Measurements from ENCODE around the gene GLRX3. TPM values are rescaled to one million over a fixed set of nuclear protein-coding genes. Genes with fewer than 3 reads are reported as not detected.

Gene GLRX3
- total RNA-seq, 1 experiment from 2014 or later = 142 TPM

DNA sequence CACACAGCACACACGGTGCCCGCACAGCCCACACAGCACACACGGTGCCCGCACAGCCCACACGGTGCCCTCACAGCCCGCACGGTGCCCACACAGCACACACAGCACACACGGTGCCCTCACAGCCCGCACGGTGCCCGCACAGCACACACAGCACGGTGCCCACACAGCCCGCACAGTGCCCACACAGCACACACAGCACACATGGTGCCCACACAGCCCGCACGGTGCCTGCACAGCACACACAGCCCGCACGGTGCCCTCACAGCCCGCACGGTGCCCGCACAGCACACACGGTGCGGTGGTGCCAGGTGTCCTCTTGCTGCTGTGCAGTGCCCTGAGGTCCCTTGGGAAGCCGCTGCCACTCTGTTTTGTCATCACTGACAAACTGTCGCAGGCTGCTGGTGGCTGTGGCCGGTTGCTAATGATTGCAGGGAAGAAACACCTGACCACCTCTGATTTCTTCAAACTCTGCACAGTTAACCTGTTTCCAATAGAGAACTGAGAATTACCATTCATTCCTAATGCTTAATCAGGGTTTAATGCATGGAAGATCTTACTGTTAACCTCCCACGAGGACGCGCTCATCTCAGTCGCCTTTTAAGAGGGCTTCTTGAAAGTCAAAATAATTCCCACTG lies 66.9 kb downstream of the GLRX3 start:
- ATAC-seq = no peak

DNA sequence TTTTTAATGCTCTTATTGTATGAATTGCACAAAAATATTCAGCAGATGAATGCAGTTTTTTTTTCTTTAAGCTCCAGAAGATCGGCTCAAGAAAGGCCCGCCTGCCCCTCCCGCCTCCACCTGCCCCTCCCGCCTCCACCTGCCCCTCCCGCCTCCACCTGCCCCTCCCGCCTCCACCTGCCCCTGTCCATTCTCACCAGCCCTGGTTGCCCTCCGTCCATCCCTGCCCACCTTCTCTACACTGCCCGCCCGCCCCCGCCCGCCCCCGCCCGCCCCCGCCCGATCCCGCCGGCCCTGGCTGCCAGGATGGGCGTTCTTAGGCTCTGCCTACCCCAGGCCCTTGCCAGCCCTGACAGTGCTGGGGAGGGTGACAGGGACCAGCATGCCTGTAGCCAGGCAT lies 67.4 kb downstream of the GLRX3 start:
- no peak overlapping the region for H3K4me3 Mint-ChIP-seq
- no peaks in the 10 kb centered on the region for H3K4me1 Mint-ChIP-seq
- H3K27me3 Mint-ChIP-seq (ENCODE audit: low read depth) = no peaks in the 10 kb centered on the region; the same call in 1 of the 2 replicates
- H3K9me3 Mint-ChIP-seq = peaks cover 29% of the 10 kb centered on the region
- ATAC-seq (no peak), DNase-seq (ENCODE audit: low spot score) (no peak)
- ChIA-PET POLR2A (no interaction called here), CTCF (no interaction called here)
- H3K27ac Mint-ChIP-seq = no peak overlapping the region
- peaks cover 14% of the 10 kb centered on the region for H3K36me3 Mint-ChIP-seq
- TF ChIP-seq ATF3 (CRISPR knock-in tag; conservative IDR thresholded peaks at IDR 0.05) (no peak), USF1 (CRISPR knock-in tag; IDR thresholded peaks at IDR 0.05) (no peak), GABPB1 (CRISPR knock-in tag; IDR thresholded peaks at IDR 0.05) (no peak), NFYB (CRISPR knock-in tag; conservative IDR thresholded peaks at IDR 0.05; ENCODE audit: low read depth) (no peak), TEAD1 (CRISPR knock-in tag; IDR thresholded peaks at IDR 0.05) (no peak), ZBTB43 (CRISPR knock-in tag; IDR thresholded peaks at IDR 0.05) (no peak), SOX15 (CRISPR knock-in tag; IDR thresholded peaks at IDR 0.05) (no peak), CTCF (IDR thresholded peaks at IDR 0.05) (no peak), ZNF396 (CRISPR knock-in tag; IDR thresholded peaks at IDR 0.05; ENCODE audit: borderline replicate concordance) (no peak), RELA (CRISPR knock-in tag; IDR thresholded peaks at IDR 0.05; ENCODE audit: borderline replicate concordance) (no peak), SP1 (CRISPR knock-in tag; conservative IDR thresholded peaks at IDR 0.05) (no peak), FOXP1 (CRISPR knock-in tag; IDR thresholded peaks at IDR 0.05; ENCODE audit: borderline replicate concordance) (no peak), EMX1 (CRISPR knock-in tag; IDR thresholded peaks at IDR 0.05) (no peak)
- TF ChIP-seq, protein P1, sequence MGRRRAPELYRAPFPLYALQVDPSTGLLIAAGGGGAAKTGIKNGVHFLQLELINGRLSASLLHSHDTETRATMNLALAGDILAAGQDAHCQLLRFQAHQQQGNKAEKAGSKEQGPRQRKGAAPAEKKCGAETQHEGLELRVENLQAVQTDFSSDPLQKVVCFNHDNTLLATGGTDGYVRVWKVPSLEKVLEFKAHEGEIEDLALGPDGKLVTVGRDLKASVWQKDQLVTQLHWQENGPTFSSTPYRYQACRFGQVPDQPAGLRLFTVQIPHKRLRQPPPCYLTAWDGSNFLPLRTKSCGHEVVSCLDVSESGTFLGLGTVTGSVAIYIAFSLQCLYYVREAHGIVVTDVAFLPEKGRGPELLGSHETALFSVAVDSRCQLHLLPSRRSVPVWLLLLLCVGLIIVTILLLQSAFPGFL (CRISPR knock-in tag; IDR thresholded peaks at IDR 0.05; ENCODE audit: borderline replicate concordance) = no peak
- TF ChIP-seq, protein P2, sequence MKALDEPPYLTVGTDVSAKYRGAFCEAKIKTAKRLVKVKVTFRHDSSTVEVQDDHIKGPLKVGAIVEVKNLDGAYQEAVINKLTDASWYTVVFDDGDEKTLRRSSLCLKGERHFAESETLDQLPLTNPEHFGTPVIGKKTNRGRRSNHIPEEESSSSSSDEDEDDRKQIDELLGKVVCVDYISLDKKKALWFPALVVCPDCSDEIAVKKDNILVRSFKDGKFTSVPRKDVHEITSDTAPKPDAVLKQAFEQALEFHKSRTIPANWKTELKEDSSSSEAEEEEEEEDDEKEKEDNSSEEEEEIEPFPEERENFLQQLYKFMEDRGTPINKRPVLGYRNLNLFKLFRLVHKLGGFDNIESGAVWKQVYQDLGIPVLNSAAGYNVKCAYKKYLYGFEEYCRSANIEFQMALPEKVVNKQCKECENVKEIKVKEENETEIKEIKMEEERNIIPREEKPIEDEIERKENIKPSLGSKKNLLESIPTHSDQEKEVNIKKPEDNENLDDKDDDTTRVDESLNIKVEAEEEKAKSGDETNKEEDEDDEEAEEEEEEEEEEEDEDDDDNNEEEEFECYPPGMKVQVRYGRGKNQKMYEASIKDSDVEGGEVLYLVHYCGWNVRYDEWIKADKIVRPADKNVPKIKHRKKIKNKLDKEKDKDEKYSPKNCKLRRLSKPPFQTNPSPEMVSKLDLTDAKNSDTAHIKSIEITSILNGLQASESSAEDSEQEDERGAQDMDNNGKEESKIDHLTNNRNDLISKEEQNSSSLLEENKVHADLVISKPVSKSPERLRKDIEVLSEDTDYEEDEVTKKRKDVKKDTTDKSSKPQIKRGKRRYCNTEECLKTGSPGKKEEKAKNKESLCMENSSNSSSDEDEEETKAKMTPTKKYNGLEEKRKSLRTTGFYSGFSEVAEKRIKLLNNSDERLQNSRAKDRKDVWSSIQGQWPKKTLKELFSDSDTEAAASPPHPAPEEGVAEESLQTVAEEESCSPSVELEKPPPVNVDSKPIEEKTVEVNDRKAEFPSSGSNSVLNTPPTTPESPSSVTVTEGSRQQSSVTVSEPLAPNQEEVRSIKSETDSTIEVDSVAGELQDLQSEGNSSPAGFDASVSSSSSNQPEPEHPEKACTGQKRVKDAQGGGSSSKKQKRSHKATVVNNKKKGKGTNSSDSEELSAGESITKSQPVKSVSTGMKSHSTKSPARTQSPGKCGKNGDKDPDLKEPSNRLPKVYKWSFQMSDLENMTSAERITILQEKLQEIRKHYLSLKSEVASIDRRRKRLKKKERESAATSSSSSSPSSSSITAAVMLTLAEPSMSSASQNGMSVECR (CRISPR knock-in tag; IDR thresholded peaks at IDR 0.05; ENCODE audit: borderline replicate concordance) = no peak

More for the DNA sequence above, 66.9 kb downstream of the GLRX3 start:
- Mint-ChIP-seq H3K9me3 (peaks cover 29% of the 10 kb centered on the region), H3K27ac (no peak overlapping the region), H3K4me3 (no peak overlapping the region), H3K36me3 (peaks cover 14% of the 10 kb centered on the region), H3K4me1 (no peaks in the 10 kb centered on the region), H3K27me3 (ENCODE audit: low read depth) (no peaks in the 10 kb centered on the region; the same call in 1 of the 2 replicates)
- TF ChIP-seq, protein P3, sequence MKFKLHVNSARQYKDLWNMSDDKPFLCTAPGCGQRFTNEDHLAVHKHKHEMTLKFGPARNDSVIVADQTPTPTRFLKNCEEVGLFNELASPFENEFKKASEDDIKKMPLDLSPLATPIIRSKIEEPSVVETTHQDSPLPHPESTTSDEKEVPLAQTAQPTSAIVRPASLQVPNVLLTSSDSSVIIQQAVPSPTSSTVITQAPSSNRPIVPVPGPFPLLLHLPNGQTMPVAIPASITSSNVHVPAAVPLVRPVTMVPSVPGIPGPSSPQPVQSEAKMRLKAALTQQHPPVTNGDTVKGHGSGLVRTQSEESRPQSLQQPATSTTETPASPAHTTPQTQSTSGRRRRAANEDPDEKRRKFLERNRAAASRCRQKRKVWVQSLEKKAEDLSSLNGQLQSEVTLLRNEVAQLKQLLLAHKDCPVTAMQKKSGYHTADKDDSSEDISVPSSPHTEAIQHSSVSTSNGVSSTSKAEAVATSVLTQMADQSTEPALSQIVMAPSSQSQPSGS (CRISPR knock-in tag; IDR thresholded peaks at IDR 0.05; ENCODE audit: borderline replicate concordance, low read depth) = no peak
- TF ChIP-seq NFATC4 (CRISPR knock-in tag; IDR thresholded peaks at IDR 0.05) (no peak), JAZF1 (CRISPR knock-in tag; IDR thresholded peaks at IDR 0.05) (no peak), MYBL2 (CRISPR knock-in tag; IDR thresholded peaks at IDR 0.05) (no peak)
- TF ChIP-seq, protein P4, sequence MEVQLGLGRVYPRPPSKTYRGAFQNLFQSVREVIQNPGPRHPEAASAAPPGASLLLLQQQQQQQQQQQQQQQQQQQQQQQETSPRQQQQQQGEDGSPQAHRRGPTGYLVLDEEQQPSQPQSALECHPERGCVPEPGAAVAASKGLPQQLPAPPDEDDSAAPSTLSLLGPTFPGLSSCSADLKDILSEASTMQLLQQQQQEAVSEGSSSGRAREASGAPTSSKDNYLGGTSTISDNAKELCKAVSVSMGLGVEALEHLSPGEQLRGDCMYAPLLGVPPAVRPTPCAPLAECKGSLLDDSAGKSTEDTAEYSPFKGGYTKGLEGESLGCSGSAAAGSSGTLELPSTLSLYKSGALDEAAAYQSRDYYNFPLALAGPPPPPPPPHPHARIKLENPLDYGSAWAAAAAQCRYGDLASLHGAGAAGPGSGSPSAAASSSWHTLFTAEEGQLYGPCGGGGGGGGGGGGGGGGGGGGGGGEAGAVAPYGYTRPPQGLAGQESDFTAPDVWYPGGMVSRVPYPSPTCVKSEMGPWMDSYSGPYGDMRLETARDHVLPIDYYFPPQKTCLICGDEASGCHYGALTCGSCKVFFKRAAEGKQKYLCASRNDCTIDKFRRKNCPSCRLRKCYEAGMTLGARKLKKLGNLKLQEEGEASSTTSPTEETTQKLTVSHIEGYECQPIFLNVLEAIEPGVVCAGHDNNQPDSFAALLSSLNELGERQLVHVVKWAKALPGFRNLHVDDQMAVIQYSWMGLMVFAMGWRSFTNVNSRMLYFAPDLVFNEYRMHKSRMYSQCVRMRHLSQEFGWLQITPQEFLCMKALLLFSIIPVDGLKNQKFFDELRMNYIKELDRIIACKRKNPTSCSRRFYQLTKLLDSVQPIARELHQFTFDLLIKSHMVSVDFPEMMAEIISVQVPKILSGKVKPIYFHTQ (CRISPR knock-in tag; IDR thresholded peaks at IDR 0.05) = no peak
- ChIA-PET CTCF (no interaction called here), POLR2A (no interaction called here)
- DNase-seq (ENCODE audit: low spot score) = no peak
